IMR-90 (cell line): ENCODE data around the gene ANKFY1.

Experiments used
- BHLHE40 ChIP-seq: fragments of 150-350 bp; IDR thresholded peaks from 2 replicates; pipeline ENCODE4 v1.6.1; 2016; ENCODE audit warnings: mild to moderate bottlenecking, low read depth, low read length
- FOS ChIP-seq: fragments of 150-350 bp; IDR thresholded peaks from 2 replicates; pipeline ENCODE4 v1.6.1; 2016; ENCODE audit warnings: low read depth, low read length
- MXI1 ChIP-seq: IDR thresholded peaks from 2 replicates; pipeline ENCODE4 v1.6.1; 2012; ENCODE audit warnings: low read depth, mild to moderate bottlenecking, low read length, moderate library complexity, borderline replicate concordance
- POLR2A ChIP-seq: IDR thresholded peaks from 2 replicates; pipeline ENCODE4 v1.6.1; 2012; ENCODE audit warnings: mild to moderate bottlenecking, low read depth, low read length
- RFX5 ChIP-seq: IDR thresholded peaks from 2 replicates; pipeline ENCODE4 v1.8.0; 2012; ENCODE audit warnings: low read depth, mild to moderate bottlenecking, low read length, moderate library complexity
- TF ChIP-seq, protein P1 (sequence below): conservative IDR thresholded peaks from 2 replicates; pipeline ENCODE4 v1.5.1; 2012; ENCODE audit warnings: mild to moderate bottlenecking, low read depth, low read length, improper control_type of control experiment

DNA sequence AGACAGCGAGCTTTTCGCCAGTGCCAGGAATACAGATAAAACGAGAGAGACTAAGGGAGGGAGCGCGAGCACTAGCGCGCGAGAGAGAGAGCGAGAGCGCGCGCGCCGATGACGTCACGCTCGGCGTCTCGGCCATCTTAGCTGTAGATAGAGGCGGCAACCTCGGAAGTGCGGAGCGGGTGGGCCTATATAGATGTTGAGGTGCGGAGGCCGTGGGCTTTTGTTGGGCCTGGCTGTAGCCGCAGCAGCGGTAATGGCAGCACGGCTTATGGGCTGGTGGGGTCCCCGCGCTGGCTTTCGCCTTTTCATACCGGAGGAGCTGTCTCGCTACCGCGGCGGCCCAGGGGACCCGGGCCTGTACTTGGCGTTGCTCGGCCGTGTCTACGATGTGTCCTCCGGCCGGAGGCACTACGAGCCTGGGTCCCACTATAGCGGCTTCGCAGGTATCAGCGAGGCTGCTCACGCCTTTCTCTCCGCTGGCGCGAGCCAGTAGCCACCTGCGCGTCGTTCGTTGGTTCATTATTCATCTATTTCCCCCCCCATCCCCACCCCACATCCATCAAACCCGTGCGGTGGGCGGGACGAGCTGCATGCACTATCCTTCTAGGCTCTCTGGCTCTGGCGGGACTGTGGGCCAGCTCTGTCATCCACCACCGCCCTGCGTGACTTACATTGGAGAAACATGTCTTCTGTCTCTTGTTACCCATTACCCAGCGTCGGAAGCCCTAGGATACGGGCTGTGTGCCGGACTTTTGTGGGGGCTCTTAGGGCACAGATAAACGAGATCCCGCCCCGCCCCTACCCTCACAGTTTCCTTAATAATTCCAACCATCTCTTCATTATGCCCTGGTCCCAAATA is 120.0 kb downstream of the ANKFY1 start:
- TF ChIP-seq POLR2A (peak; percentile 88), MXI1 (peak; percentile 55; the same call in 1 of the 2 replicates), BHLHE40 (peak; percentile 30; the same call in 1 of the 2 replicates), RFX5 (no peak), FOS (0 out of 2 replicates have a peak, but pooled peaks have one; percentile 8)
- TF ChIP-seq, protein P1, sequence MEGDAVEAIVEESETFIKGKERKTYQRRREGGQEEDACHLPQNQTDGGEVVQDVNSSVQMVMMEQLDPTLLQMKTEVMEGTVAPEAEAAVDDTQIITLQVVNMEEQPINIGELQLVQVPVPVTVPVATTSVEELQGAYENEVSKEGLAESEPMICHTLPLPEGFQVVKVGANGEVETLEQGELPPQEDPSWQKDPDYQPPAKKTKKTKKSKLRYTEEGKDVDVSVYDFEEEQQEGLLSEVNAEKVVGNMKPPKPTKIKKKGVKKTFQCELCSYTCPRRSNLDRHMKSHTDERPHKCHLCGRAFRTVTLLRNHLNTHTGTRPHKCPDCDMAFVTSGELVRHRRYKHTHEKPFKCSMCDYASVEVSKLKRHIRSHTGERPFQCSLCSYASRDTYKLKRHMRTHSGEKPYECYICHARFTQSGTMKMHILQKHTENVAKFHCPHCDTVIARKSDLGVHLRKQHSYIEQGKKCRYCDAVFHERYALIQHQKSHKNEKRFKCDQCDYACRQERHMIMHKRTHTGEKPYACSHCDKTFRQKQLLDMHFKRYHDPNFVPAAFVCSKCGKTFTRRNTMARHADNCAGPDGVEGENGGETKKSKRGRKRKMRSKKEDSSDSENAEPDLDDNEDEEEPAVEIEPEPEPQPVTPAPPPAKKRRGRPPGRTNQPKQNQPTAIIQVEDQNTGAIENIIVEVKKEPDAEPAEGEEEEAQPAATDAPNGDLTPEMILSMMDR: no peak
